ENCODE data around the gene PARP2. TPM values are rescaled to one million over a fixed set of nuclear protein-coding genes. Genes with fewer than 3 reads are reported as not detected.

PARP2 gene
- total RNA-seq, 2 donors from 2014 or later, result 10.7 to 23.1 TPM

- no peak overlapping the region for H3K27ac ChIP-seq
- TF ChIP-seq POLR2A (IDR thresholded peaks at IDR 0.05) (no peak), POLR2AphosphoS5 (IDR thresholded peaks at IDR 0.05) (no peak), CTCF (IDR thresholded peaks at IDR 0.05) (no peak)
- no peak for DNase-seq (ENCODE audit: low spot score)
- H3K4me3 ChIP-seq, result no peak overlapping the region
- peaks cover 3 to 4% of the 10 kb centered on the region in 2 donors for H3K36me3 ChIP-seq
- H3K9me3 ChIP-seq, result no peaks in the 10 kb centered on the region
- intact Hi-C loops (cut with DNase I), result no loop called here
- H3K27me3 ChIP-seq (replicated peaks; ENCODE audit: insufficient read depth), result no peaks in the 10 kb centered on the region
- H3K4me1 ChIP-seq (replicated peaks), result no peaks in the 10 kb centered on the region
These were observed 22.5 kb downstream of the PARP2 start for GRCh38 chr14:20365928-20366327.

GRCh38 chr14:20372796-20373195 lies 29.4 kb downstream of the PARP2 start:
- TF ChIP-seq POLR2A (IDR thresholded peaks at IDR 0.05), result no peak
- no peak for TF ChIP-seq CTCF (IDR thresholded peaks at IDR 0.05)
- TF ChIP-seq POLR2AphosphoS5 (IDR thresholded peaks at IDR 0.05), result no peak
- H3K36me3 ChIP-seq, result peaks cover 16 to 33% of the 10 kb centered on the region in 2 donors
- no peaks in the 10 kb centered on the region for H3K9me3 ChIP-seq
- H3K4me1 ChIP-seq (replicated peaks), result no peaks in the 10 kb centered on the region
- DNase-seq (ENCODE audit: low spot score), result no peak
- H3K27ac ChIP-seq, result no peak overlapping the region
- intact Hi-C loops (cut with DNase I), result no loop called here
- H3K4me3 ChIP-seq, result no peak overlapping the region
- 95% methylated on average over 5 of the region's 5 CpGs for WGBS
- H3K27me3 ChIP-seq (replicated peaks; ENCODE audit: insufficient read depth), result no peaks in the 10 kb centered on the region

- no peak overlapping the region for H3K27ac ChIP-seq
- TF ChIP-seq CTCF (IDR thresholded peaks at IDR 0.05) (no peak), POLR2AphosphoS5 (IDR thresholded peaks at IDR 0.05) (no peak), POLR2A (IDR thresholded peaks at IDR 0.05) (no peak)
- H3K4me1 ChIP-seq (replicated peaks), result no peaks in the 10 kb centered on the region
- intact Hi-C loops (cut with DNase I), result no loop called here
- DNase-seq (ENCODE audit: low spot score), result no peak
- 73% methylated on average over 3 of the region's 3 CpGs for WGBS
- H3K27me3 ChIP-seq (replicated peaks; ENCODE audit: insufficient read depth), result no peaks in the 10 kb centered on the region
- no peak overlapping the region for H3K4me3 ChIP-seq
- no peaks in the 10 kb centered on the region for H3K9me3 ChIP-seq
- H3K36me3 ChIP-seq, result peaks cover 18 to 58% of the 10 kb centered on the region in 2 donors
These were observed 32.0 kb downstream of the PARP2 start for GRCh38 chr14:20375471-20375870.

GRCh38 chr14:20376071-20376588 lies 32.7 kb downstream of the PARP2 start:
- H3K4me1 ChIP-seq (replicated peaks), result no peaks in the 10 kb centered on the region
- no peak overlapping the region for H3K4me3 ChIP-seq
- TF ChIP-seq POLR2AphosphoS5 (IDR thresholded peaks at IDR 0.05) (no peak), POLR2A (IDR thresholded peaks at IDR 0.05) (no peak), CTCF (IDR thresholded peaks at IDR 0.05) (no peak)
- DNase-seq (ENCODE audit: low spot score), result no peak
- H3K27ac ChIP-seq, result no peak overlapping the region
- H3K36me3 ChIP-seq, result peaks cover 15 to 60% of the 10 kb centered on the region in 2 donors
- no peaks in the 10 kb centered on the region for H3K9me3 ChIP-seq
- H3K27me3 ChIP-seq (replicated peaks; ENCODE audit: insufficient read depth), result no peaks in the 10 kb centered on the region
- 86% methylated on average over 12 of the region's 12 CpGs for WGBS
- intact Hi-C loops (cut with DNase I), result no loop called here

- TF ChIP-seq POLR2A (IDR thresholded peaks at IDR 0.05), result no peak
- H3K27ac ChIP-seq, result no peak overlapping the region
- WGBS, result 98% methylated on average over 2 of the region's 2 CpGs
- H3K9me3 ChIP-seq, result no peaks in the 10 kb centered on the region
- DNase-seq (ENCODE audit: low spot score), result no peak
- no peaks in the 10 kb centered on the region for H3K4me1 ChIP-seq (replicated peaks)
- intact Hi-C loops (cut with DNase I), result no loop called here
- peaks cover 21 to 61% of the 10 kb centered on the region in 2 donors for H3K36me3 ChIP-seq
- H3K4me3 ChIP-seq, result no peak overlapping the region
- H3K27me3 ChIP-seq (replicated peaks; ENCODE audit: insufficient read depth), result no peaks in the 10 kb centered on the region
These were observed 33.7 kb downstream of the PARP2 start for GRCh38 chr14:20377171-20377570.

Measured in prostate gland (tissue), 2 donors.